Hindlimb muscle (tissue), 1 donor: Measurements from ENCODE around the gene UNC13B. TPM values are rescaled to one million over a fixed set of nuclear protein-coding genes. Genes with fewer than 3 reads are reported as not detected.
"Not testable (repeated sequence)": the region's sequence is repeated elsewhere in the genome, so short reads cannot be mapped to it uniquely, and the experiment has no call there.

Experiments
- DNase-seq: peaks from one replicate; pipeline ENCODE4 v3.0.0-alpha.2; 2013
- polyA plus RNA-seq: library from polyadenylated mRNA; unstranded; fragments of 120-200 nt; gene quantifications from one replicate; pipeline ENCODE4 v1.2.1, GENCODE V29; 2013; ENCODE audit not compliant: insufficient read length

Gene UNC13B
- polyA plus RNA-seq, 1 donor, result 24.1 TPM

- DNase-seq, result no peak
Measured at GRCh38 chr9:35395076-35395705, 233.4 kb downstream of the UNC13B start.

- no peak for DNase-seq
Measured at GRCh38 chr9:35395706-35396101, 233.9 kb downstream of the UNC13B start.

DNA sequence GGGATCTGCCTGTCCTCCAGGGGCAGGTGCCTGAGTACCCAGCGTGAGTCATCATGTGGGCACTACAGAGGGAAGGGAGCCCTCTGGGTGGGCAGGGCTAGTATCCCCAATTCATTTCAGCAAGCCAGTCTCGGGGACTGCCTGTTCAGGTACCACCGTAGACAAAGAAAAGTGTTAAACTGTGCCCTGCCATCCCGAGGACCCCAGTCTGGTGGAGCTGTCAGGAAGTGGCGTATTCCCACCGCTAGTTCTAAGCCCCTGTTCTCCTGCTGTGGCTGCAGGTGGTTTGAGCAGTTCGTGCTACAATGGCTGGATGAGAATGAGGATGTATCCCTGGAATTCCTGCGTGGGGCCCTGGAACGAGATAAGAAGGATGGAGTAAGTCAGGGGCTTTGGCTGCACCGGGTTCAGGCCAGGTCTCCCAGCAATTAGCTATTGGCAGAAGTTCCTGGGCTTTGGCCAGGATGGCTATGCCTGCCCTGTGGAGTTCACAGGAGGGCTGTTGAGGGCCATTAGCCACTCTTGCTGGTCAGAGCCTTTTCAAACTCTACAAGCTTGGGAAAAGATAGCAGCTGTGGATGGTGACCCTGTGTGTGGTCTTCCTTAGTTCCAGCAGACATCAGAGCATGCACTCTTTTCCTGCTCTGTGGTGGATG is 234.9 kb downstream of the UNC13B start:
- no peak for DNase-seq

- no peak for DNase-seq
Measured at GRCh38 chr9:35397216-35397698, 235.4 kb downstream of the UNC13B start.

- no peak for DNase-seq
Measured at GRCh38 chr9:35397923-35398322, 236.1 kb downstream of the UNC13B start.

GRCh38 chr9:35398651-35399335 is 237.0 kb downstream of the UNC13B start:
- DNase-seq, result no peak

DNA sequence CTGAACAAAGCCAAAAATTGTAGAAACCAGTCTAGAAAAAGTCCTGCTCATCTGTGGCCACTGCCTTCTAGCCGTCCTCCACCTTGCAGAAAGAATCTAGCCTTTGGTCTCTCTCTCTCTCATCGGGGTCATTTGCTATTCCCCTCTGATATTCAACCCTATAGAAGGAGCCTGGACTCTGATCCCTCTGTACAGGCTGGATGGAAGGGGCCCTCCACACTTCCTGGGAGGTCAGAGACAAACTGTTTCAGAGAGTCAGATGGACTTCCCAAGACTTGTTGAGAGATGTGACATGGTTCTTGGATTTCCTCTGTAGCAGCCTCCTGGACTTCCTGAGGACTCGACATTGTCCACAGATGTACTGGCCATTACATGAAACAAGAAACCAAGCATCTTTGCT is 243.1 kb downstream of the UNC13B start:
- DNase-seq, result no peak

DNA sequence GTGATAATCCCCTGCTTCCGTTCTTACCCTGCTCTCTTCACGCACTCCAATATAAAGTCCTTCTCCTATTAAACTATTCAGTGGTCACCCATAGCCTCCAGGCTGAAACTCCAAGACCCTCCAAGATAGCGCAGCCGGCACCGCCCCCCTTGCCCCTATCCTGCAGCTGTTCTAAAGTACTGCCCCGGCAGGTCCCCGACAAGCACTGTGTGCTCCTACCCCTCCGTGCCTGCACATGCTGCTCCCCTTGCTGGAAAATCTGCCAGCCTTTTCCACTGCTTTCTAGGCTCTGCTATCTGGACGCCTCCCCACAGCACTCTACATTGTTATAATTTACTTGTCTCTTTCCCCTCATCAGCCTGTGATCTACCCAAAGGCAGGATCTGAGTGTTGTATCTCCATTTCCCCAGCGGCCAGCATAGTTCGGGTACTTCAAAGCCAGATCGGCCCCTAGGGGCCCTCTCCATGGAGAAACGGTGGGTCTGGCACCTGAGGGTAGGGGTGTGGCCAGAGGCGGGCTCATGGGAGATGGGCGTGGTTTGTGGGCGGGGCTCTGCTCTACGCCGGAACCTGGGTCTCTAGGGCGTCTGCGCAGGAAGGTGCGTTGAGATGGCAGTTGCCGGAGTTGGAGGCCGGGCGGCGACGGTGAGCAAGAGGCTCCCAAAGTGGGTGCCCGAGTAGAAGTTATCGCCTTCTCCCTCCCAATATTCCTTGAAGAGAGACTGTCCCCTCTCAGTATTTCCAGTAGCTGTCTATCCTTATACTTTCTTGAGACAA is 244.6 kb downstream of the UNC13B start:
- DNase-seq, result no peak

DNA sequence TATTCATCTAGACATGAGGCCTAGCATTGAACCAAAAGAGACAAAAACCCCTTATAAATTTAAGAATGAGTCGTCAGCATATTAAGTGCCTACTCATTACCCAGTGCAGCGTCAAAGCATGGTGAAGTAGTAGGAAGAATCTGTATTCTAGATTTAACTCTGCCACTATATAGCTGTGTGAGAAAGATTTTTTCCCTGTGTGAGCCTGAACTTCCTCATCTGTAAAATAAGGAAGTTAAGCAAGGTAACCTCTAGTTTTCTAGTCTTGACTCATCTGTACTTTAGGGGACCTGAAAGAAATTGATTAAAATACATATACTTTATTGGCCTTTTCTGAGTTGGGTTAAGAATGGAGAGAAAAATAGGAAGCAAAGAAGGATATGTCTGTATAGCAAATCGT is 246.0 kb downstream of the UNC13B start:
- no peak for DNase-seq

DNA sequence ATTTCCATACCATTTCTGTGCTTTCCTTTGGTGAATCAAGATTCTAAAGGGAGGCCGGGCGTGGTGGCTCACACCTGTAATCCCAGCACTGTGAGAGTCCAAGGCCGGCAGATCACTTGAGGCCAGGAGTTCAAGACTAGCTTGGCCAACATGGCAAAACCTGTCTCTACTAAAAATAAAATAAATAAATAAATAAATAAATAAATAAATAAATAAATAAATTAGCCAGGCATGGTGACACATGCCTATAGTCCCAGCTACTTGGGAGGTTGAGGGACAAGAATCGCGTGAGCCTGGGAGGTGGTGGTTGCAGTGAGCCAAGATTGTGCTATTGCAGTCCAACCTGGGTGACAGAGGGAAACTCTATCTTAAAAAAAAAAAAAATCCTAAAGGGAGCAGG is 247.6 kb downstream of the UNC13B start:
- DNase-seq, result not testable (repeated sequence)

DNA sequence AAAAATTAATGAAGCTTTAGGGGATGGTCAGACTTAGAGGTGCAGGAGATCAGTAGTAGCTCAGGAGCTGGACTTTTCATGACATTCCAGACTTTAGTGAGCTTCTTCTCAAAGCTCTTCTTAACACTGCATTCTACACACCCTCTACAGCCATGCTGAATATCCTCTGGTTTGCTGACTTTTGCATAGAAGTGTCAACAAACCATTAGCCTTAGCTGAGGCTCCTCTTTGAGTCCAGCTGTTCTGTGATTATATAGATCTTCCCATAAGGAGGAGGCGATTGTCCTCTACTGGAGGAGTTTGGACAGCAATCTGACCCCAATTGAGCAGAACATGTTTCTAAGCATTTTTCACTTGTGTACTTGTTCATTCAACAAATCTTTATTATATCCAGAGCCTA is 253.1 kb downstream of the UNC13B start:
- no peak for DNase-seq

DNA sequence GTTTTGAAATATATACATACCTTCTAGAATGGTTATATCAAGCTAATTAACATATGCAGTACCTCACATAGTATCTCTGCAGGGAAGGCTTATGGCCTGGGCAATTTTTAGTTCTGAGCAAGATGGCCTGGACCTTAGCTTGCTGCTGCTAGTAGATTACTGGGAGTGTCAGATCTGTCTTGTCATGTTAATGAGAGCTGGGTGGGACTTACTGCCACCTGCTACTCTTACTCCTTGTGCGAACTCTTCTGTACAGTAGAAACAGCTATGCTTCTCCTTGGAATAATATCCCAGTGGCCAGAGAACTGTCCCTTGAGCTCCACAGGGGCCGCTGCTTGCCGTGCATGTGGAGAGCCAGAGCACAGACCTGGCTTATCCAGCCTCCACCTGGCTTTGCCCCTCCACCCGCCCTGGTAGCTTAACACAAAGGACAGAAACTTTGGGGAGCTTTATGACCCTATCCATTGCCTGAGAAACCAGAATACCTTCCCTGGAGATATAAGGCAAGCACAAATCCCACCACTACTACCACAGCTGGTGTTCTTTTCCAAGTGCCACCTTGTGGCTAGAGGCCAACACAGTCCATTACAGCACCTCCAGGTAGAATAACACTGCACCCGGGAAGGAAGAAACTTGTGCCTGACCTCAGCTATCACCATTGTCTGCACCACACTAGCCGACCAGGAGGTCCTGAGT is 253.7 kb downstream of the UNC13B start:
- DNase-seq, result no peak

- no peak for DNase-seq
Measured at GRCh38 chr9:35416098-35416427, 254.3 kb downstream of the UNC13B start.

DNA sequence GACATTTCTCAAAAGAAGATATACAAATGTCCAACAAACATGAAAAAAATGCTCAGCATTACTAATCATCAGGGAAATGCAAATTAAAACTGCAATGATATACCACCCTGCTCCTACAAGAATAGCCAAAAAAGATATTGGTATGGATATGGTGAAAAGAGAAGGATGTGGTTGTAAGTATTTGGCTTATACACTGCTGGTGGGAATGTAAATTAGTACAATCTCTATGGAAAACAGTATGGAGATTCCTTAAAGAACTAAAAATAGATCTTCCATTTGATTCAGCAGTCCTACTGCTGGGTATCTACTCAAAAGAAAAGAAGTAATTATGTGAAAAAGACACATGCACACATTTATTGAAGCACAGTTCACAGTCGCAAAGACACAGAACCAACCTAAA is 260.5 kb downstream of the UNC13B start:
- DNase-seq, result no peak

DNA sequence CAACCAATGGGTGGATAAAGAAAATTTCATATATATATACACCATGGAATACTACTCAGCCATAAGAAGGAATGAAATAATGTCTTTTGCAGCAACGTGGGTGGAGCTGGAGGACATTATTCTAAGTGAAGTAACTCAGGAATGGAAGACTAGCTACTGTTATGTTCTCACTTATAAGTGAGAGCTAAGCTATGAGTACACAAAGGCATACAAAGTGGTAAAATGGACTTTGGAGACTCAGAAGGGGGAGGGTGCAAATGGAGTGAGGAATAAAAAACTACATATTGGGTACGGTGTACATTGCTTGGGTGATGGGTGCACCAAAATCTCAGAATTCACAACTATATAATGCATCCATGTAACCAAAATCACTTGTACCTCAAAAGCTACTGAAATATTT is 260.9 kb downstream of the UNC13B start:
- DNase-seq, result no peak

- no peak for DNase-seq
Measured at GRCh38 chr9:35423499-35423898, 261.7 kb downstream of the UNC13B start.

- no peak for DNase-seq
Measured at GRCh38 chr9:35424356-35425352, 262.8 kb downstream of the UNC13B start.

DNA sequence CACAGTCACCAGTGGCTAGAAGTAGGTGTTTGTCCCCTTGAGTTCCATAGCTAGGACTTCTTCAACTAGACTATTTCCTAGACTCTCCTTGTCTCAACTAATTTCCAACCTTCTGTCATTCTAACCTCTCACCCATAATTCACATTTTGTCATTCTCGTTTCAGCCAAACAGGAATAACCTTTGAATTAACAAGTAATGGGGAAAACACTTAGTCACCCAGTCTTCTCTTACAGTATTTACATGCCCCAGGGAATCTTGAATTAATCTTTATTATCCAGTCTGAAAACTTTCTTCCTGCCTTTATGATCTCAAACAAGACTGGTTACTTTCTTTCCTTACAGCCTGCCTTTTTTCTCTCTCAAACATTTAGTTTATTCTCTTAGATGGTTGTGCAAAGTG is 264.8 kb downstream of the UNC13B start:
- no peak for DNase-seq

DNA sequence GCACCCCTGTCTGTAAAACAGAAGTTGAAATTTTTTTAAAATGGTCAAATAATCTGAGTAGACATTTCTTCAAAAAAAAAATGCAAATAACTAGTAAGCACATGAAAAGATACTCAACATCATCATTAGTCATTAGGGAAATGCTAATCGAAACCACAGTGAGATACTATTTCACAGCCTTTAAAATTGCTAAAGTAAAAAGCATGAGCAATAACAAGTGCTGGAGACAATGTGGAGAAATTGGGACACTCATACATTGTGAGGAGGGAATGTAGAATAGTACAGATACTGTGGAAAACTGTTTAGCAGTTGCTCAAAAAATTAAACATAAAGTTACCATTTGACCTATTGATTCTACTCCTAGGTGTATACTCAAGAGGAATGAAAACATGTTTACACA is 269.7 kb downstream of the UNC13B start:
- no peak for DNase-seq

GRCh38 chr9:35432076-35432475 is 270.3 kb downstream of the UNC13B start:
- no peak for DNase-seq

DNA sequence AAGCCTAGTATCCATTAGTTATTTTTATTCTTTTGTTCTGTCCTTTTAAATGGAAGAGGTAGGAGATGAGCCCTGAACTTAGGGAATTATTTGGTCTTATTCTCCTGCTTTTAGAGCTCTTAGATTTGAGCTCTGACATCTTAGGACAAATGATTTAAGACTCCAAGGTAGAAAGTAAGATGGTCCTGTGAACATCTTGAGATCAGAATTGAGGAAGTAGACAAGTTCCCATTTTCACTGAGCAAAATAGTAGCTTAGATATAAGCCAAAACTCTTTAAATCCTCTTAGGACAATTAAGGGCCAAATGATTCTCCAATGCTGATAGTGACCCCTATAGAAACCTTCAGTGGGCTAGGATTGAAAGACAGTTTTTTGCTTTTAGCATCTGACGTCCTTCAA is 275.1 kb downstream of the UNC13B start:
- DNase-seq, result no peak
